HFFc6 (cell line): ENCODE results near the gene MDC1. TPM values are rescaled to one million over a fixed set of nuclear protein-coding genes. Genes with fewer than 3 reads are reported as not detected.
"Not testable (repeated sequence)": the region's sequence is repeated elsewhere in the genome, so short reads cannot be mapped to it uniquely, and the experiment has no call there.

Experiments used
- DNase-seq: peaks from one replicate; pipeline ENCODE4 v3.0.0-alpha.2; 2018
- H3K27ac Mint-ChIP-seq: 2 replicates; pipeline ENCODE4 v1.8.0; 2020; ENCODE audit warnings: mild to moderate bottlenecking, mixed read lengths
- H3K27me3 Mint-ChIP-seq: 2 replicates; pipeline ENCODE4 v1.8.0; 2021; ENCODE audit warnings: mild to moderate bottlenecking, moderate library complexity, mixed read lengths; ENCODE audit not compliant: insufficient read depth
- H3K36me3 Mint-ChIP-seq: 2 replicates; pipeline ENCODE4 v1.8.0; 2021; ENCODE audit warnings: low read depth, mixed read lengths
- H3K4me1 Mint-ChIP-seq: 2 replicates; pipeline ENCODE4 v1.8.0; 2020; ENCODE audit warnings: low read depth, mixed read lengths
- H3K4me3 Mint-ChIP-seq: 2 replicates; pipeline ENCODE4 v1.8.0; 2020; ENCODE audit warnings: mild to moderate bottlenecking, moderate library complexity, mixed read lengths
- H3K9me3 Mint-ChIP-seq: 2 replicates; pipeline ENCODE4 v1.8.0; 2020; ENCODE audit warnings: mild to moderate bottlenecking, mixed read lengths
- total RNA-seq, 6 experiments: library from RNA; stranded (reverse); fragmentation: NEBNext Ultra II Directional; extraction: Animal tissue kit (Norgen Biotek cat#: 25700); gene quantifications; 2 replicates in 1 of 6; 3 replicates in 5 of 6; pipeline ENCODE4 v1.2.3, GENCODE V29; 2021
- TF ChIP-seq, protein P1 (sequence below): fragments of 200-600 bp; sonication (generic); IDR thresholded peaks from 2 replicates; pipeline ENCODE4 v1.5.0; 2021; ENCODE audit warnings: antibody characterized with exemption, mild to moderate bottlenecking

Gene MDC1
- total RNA-seq, 6 experiments from 2014 or later: 18.4 to 31.9 (median 28.1) TPM

DNA sequence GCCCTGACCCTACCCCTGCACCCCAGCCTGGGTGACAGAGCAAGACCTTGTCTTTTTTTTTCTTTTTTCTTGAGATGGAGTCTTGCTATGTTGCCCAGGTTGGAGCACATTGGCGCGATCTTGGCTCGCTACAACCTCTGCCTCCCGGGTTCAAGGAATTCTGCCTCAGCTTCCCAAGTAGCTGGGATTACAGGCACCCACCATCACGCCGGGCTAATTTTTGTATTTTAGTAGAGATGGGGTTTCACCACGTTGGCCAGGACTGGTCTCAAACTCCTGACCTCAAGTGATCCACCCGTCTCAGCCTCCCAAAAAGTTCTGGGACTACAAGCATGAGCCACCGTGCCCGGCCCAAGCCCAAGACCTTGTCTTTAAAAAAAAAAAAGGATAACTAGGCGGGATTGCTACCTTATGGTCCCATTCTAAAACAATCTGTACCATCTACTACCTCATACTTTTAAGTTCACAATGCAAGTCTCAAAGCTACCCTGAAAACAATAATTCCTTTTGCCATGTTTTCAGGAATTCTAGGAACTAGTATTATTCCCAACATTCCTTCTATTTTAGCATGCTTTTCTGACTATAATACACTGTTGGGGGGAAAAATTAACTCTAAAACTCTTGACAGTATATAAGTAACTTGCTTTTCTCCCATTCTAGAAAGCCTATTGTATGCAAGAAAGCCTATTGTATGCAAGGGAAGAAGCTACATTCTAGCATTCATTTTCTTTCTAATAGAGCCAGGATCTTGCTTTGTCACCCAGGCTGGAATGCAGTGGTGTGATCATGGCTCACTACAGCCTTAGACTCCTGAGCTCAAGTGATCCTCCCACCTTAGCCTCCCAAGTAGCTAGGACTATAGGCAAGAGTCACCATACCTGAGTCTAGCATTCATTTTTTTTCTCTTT, 9.7 kb upstream of the MDC1 start:
- DNase-seq: peak; percentile 24
- H3K36me3 Mint-ChIP-seq: peaks cover 36% of the 10 kb centered on the region
- H3K4me3 Mint-ChIP-seq: no peak overlapping the region; the same call in 1 of the 2 replicates
- peak overlapping the region; percentile 72 for H3K27ac Mint-ChIP-seq
- TF ChIP-seq, protein P1, sequence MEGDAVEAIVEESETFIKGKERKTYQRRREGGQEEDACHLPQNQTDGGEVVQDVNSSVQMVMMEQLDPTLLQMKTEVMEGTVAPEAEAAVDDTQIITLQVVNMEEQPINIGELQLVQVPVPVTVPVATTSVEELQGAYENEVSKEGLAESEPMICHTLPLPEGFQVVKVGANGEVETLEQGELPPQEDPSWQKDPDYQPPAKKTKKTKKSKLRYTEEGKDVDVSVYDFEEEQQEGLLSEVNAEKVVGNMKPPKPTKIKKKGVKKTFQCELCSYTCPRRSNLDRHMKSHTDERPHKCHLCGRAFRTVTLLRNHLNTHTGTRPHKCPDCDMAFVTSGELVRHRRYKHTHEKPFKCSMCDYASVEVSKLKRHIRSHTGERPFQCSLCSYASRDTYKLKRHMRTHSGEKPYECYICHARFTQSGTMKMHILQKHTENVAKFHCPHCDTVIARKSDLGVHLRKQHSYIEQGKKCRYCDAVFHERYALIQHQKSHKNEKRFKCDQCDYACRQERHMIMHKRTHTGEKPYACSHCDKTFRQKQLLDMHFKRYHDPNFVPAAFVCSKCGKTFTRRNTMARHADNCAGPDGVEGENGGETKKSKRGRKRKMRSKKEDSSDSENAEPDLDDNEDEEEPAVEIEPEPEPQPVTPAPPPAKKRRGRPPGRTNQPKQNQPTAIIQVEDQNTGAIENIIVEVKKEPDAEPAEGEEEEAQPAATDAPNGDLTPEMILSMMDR: no peak
- no peaks in the 10 kb centered on the region for H3K9me3 Mint-ChIP-seq
- H3K4me1 Mint-ChIP-seq: peaks cover 56% of the 10 kb centered on the region
- peaks cover 25% of the 10 kb centered on the region for H3K27me3 Mint-ChIP-seq

DNA sequence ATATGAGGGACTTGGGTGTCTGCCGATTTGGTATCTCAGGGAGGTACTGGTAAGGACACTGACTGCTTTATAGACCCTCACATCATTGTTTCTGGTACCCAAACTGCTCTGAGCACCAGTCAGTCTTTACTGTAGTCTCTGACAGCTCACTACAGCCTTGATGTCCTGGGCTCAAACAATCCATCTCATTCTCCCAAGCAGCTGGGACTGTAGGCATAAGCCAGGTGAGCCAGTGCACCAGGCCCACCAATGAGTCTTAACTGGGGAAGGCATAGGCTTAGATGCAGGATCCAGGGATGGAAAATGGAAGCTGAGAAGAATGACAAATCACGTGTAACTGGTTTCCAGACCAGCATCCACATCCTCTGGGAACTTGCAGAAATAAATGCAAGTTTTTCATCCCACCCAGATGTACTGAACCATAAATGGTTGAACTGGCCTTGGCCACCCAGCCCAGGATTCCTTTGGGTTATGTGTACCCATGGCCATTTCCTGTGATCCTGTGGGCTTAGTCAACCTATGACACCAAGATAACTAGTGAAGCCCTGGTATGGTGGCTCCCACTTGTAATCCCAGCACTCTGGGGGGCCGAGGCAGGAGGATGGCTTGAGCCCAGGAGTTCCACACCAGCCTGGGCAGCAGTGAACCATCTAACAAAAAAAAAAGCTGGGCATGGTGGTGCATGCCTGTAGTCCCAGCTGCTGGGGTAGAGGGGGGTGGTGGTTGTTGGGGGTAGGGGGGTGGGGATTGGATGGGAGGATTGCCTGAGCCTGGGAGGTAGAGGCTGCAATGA, 8.8 kb upstream of the MDC1 start:
- Mint-ChIP-seq H3K36me3 (peaks cover 45% of the 10 kb centered on the region), H3K27me3 (peaks cover 25% of the 10 kb centered on the region), H3K27ac (peak overlapping the region; percentile 72), H3K4me3 (peak overlapping the region; percentile 26; the same call in 1 of the 2 replicates), H3K4me1 (peaks cover 56% of the 10 kb centered on the region), H3K9me3 (no peaks in the 10 kb centered on the region)
- peak; percentile 68 for DNase-seq
- TF ChIP-seq, protein P1: no peak

DNA sequence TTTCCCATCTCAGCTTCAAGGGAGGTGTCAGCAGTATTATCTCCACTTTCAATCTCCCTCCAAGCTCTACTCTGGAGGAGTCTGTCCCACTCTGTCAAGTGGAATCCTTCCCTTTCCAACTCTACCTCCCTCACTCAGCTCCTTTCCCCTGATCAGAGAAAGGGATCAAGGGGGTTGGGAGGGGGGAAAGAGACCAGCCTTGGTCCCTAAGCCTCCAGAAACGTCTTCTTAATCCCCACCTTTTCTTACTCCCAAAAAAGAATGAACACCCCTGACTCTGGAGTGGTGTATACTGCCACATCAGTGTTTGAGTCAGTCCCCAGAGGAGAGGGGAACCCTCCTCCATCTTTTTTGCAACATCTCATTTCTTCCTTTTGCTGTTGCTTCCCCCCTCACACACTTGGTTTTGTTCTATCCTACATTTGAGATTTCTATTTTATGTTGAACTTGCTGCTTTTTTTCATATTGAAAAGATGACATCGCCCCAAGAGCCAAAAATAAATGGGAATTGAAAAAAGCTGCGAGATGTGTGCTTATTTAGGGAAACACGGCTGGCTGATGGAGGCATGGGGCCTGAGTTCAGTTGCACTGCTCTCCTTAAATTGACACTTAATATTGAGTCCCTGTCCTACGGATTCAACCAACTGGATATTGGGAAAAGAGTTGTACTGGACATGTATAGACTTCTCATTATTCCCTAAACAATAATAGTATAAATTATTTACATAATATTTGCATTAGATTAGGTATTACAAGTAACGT, 8.0 kb upstream of the MDC1 start:
- Mint-ChIP-seq H3K36me3 (peaks cover 53% of the 10 kb centered on the region), H3K9me3 (no peaks in the 10 kb centered on the region), H3K27ac (peak overlapping the region; percentile 91), H3K27me3 (peaks cover 25% of the 10 kb centered on the region), H3K4me1 (peaks cover 56% of the 10 kb centered on the region), H3K4me3 (peak overlapping the region; percentile 89)
- TF ChIP-seq, protein P1: no peak
- DNase-seq: no peak

DNA sequence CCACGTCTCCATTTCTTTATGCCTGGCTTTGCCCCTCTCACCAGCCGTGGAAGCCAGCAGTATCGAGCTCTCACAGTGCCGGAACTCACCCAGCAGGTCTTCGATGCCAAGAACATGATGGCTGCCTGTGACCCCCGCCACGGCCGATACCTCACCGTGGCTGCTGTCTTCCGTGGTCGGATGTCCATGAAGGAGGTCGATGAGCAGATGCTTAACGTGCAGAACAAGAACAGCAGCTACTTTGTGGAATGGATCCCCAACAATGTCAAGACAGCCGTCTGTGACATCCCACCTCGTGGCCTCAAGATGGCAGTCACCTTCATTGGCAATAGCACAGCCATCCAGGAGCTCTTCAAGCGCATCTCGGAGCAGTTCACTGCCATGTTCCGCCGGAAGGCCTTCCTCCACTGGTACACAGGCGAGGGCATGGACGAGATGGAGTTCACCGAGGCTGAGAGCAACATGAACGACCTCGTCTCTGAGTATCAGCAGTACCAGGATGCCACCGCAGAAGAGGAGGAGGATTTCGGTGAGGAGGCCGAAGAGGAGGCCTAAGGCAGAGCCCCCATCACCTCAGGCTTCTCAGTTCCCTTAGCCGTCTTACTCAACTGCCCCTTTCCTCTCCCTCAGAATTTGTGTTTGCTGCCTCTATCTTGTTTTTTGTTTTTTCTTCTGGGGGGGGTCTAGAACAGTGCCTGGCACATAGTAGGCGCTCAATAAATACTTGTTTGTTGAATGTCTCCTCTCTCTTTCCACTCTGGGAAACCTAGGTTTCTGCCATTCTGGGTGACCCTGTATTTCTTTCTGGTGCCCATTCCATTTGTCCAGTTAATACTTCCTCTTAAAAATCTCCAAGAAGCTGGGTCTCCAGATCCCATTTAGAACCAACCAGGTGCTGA, 7.0 kb upstream of the MDC1 start:
- Mint-ChIP-seq H3K27me3 (peaks cover 25% of the 10 kb centered on the region), H3K36me3 (peaks cover 54% of the 10 kb centered on the region), H3K4me3 (peak overlapping the region; percentile 89), H3K27ac (peak overlapping the region; percentile 91), H3K4me1 (peaks cover 61% of the 10 kb centered on the region)
- TF ChIP-seq, protein P1: peak; percentile 45; the same call in 1 of the 2 replicates
- not testable (repeated sequence) for DNase-seq, H3K9me3 Mint-ChIP-seq

DNA sequence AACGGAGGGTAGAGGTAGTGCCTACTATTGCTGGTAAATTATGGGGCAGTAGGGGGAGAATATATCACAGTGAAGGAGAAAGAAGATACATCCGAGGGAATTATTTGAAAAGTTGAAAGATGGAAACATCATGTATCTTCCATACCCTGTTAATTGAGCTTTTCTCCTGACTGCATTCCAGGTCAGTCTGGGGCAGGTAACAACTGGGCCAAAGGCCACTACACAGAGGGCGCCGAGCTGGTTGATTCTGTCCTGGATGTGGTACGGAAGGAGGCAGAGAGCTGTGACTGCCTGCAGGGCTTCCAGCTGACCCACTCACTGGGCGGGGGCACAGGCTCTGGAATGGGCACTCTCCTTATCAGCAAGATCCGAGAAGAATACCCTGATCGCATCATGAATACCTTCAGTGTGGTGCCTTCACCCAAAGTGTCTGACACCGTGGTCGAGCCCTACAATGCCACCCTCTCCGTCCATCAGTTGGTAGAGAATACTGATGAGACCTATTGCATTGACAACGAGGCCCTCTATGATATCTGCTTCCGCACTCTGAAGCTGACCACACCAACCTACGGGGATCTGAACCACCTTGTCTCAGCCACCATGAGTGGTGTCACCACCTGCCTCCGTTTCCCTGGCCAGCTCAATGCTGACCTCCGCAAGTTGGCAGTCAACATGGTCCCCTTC, 6.2 kb upstream of the MDC1 start:
- peak overlapping the region; percentile 89 for H3K4me3 Mint-ChIP-seq
- peaks cover 67% of the 10 kb centered on the region for H3K4me1 Mint-ChIP-seq
- peaks cover 54% of the 10 kb centered on the region for H3K36me3 Mint-ChIP-seq
- DNase-seq, H3K9me3 Mint-ChIP-seq: not testable (repeated sequence)
- peak overlapping the region; percentile 91 for H3K27ac Mint-ChIP-seq
- H3K27me3 Mint-ChIP-seq: peaks cover 25% of the 10 kb centered on the region
